Stimulated activated naive CD8-positive, alpha-beta T cell treated with anti-CD3 and anti-CD28 coated beads, Interleukin-15, Interleukin-2, amounts not matched to agents 100 U/mL and 50 U/mL, for 24 hours (primary cell): ENCODE measurements around the gene RTN4.

Source experiments
- ATAC-seq: fragments of 150-1000 bp; cut with Tn5 transposase; one replicate; pipeline ENCODE4 v1.10.0; 2021
- DNase-seq: peaks from one replicate; pipeline ENCODE4 v3.0.0; 2021

RTN4 gene

DNA sequence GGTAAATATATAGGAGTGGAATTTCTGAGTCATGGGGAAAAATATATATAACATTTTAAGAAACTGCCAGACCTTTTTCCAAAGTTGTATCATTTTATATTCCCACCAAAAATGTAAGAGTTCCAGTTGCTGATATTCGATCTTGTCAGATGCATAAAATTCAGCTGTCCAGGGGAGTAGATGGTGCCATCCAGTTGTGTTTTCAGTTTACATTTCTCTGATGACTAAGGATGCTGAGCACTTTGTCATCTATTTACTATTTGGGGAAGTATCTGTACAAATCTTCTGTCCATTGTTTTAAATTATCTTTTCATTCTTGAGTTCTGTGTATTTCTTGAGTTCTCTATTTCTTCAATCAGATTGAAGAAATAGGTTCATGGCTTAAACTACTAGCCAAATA is 126.1 kb downstream of the RTN4 start:
- ATAC-seq, result no peak
- no peak for DNase-seq
